Skin epidermis (tissue), 12 donors: ENCODE measurements around the gene B3GLCT.

Experiments used
- H3K27ac ChIP-seq, 21 experiments: fragments of 200-600 bp; sonication (generic) in 11 of 21; one replicate each; pipeline ENCODE4 v1.5.0; 2020; ENCODE audit warnings: mild to moderate bottlenecking in 3 of 21, inconsistent platforms in 2 of 21, moderate library complexity in 2 of 21
- H3K4me3 ChIP-seq, 7 experiments: fragments of 200-600 bp; sonication (generic) in 2 of 7; one replicate each; pipeline ENCODE4 v1.5.0; 2020; ENCODE audit warnings: inconsistent platforms in 2 of 7, mild to moderate bottlenecking in 2 of 7, moderate library complexity in 1 of 7

B3GLCT gene

DNA sequence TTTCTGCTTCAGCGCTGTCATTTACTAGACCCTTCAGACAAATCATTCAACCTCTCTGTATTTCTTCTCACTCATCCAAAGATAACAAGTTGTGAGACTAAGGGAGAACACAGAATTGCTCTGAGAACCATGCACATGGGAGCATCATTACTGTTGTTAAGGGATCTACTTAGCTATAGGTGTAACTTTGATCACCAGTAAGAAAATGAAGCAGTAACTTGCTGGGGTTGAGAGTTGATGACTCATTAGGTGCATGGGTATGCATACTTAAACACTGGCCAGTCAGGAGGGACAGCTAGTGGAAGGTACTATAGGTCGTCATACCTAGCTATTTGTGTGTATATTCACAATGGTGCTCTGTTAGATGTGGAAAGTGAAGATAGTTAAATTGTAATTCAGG lies 61.5 kb downstream of the B3GLCT start:
- Histone ChIP-seq H3K27ac (no peak overlapping the region), H3K4me3 (no peak overlapping the region)

GRCh38 chr13:31263346-31263745 lies 63.6 kb downstream of the B3GLCT start:
- Histone ChIP-seq H3K4me3 (no peak overlapping the region), H3K27ac (no peak overlapping the region)

- no peak overlapping the region for H3K4me3 ChIP-seq
- H3K27ac ChIP-seq = no peak overlapping the region
Measured at GRCh38 chr13:31264151-31264550, 64.4 kb downstream of the B3GLCT start.

DNA sequence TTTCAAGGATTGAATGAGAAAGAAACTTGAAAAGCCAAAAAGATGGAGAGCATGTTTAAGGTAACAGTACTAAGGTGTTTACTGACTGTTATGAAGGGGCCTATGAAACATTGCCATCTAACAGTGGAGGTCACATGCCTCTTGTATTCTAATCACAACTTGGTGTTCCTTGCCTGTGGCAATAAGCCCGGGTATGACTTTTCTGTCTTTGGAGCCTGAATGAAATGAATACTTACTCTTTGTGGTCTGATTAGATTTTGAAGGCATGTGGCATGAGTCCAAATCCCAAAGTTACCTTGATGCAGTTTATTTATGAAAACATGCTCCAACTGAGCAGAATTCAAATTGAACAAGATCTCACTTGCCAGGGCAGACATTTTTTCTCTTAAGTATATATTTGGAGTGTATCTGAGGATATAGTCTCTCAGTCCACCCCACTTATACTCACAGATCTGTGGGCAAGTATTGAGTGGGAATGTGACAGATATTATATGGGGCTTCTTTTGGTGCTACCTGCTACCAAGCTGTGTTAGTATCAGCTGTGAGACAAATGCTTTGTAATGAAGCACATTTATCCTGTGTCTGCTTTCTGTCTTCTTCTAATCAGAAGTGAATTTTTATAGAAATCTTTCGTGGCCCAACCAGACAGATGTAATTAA lies 67.5 kb downstream of the B3GLCT start:
- Histone ChIP-seq H3K4me3 (no peak overlapping the region), H3K27ac (no peak overlapping the region)

- H3K4me3 ChIP-seq = no peak overlapping the region
- no peak overlapping the region for H3K27ac ChIP-seq
Measured at GRCh38 chr13:31274390-31274789, 74.6 kb downstream of the B3GLCT start.

DNA sequence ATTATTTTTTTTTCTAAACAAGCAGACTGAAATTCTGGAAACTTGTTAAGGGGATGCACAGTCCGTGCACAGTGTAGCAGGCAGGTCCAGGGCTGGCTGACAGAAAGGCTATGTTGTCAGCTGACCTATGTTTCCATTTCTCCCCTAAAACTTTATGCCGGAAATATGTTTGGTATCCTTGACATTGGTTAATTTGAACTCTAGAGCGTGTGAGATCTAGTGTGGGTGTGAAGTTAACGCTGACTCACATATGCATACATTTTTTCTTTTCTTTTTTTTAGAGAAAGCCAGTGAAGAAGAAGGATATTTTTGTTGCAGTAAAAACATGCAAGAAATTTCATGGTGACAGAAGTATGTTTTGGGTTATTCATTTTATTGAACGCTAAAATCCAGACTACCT lies 76.6 kb downstream of the B3GLCT start:
- no peak overlapping the region for H3K4me3 ChIP-seq
- H3K27ac ChIP-seq = no peak overlapping the region

DNA sequence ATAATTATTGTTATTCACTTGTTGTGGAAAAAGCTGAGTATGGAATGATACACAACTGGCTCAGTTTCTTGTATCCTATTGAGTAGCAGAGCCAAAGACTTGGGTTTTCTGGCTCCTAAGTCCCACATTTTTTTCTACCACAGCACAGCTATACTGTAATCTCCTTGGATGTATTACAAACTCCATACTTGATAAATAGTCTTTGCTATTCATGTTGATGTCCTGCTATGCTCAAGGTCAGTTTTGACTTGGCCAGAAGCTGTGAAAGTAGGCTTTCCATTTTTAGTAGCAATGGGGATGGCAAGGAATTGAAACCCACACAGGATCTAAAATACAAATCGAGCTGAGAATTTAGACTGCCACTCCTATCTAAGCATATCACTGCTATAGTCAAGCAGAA lies 79.1 kb downstream of the B3GLCT start:
- Histone ChIP-seq H3K4me3 (no peak overlapping the region), H3K27ac (no peak overlapping the region)

GRCh38 chr13:31282741-31283455 lies 83.1 kb downstream of the B3GLCT start:
- no peak overlapping the region for H3K27ac ChIP-seq
- no peak overlapping the region for H3K4me3 ChIP-seq

GRCh38 chr13:31286930-31287329 lies 87.2 kb downstream of the B3GLCT start:
- no peak overlapping the region for H3K4me3 ChIP-seq
- H3K27ac ChIP-seq = no peak overlapping the region

GRCh38 chr13:31301119-31301518 lies 101.3 kb downstream of the B3GLCT start:
- no peak overlapping the region for H3K27ac ChIP-seq
- H3K4me3 ChIP-seq = no peak overlapping the region

DNA sequence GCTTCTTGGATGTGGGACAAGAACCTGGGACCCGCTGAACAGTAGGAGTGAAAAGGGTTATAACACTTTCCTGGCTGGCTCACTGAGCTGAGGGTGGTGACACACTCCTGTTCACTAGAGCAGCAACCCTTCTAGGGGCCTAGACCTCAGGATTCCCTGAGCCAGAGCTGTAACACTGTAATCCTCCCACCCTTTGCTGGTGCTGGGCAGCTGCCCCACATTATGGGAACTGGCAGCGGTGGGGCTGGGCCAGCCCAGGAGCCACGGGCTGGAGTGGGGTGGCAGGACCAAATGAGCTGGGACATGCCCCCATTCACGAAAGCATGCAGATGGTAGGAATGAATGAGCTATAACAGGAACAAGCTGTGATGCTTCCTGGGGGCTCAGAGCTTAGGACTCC lies 110.6 kb downstream of the B3GLCT start:
- H3K27ac ChIP-seq = no peak overlapping the region
- H3K4me3 ChIP-seq = no peak overlapping the region

GRCh38 chr13:31310786-31311185 lies 111.0 kb downstream of the B3GLCT start:
- H3K4me3 ChIP-seq = no peak overlapping the region

DNA sequence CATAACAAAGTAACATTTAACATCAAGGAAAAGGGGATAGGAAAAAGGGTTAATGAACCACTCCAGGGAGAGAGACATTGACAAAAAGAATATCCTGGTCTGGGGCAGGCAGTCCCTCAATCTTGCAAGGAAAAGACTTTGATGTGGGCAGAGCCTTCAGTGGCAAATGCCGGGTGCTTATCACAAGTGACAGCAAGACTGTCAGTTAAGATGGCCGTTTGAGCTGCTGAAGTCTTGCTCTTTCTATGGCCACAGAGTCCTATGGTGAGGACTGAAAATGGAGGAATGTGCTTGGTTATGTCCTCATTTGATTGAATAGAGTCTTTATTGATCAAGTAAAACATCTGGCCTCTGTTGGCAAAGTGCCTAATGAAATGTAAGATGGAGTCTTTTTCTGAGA lies 112.1 kb downstream of the B3GLCT start:
- Histone ChIP-seq H3K27ac (no peak overlapping the region), H3K4me3 (no peak overlapping the region)

More at GRCh38 chr13:31310786-31311185, 111.0 kb downstream of the B3GLCT start:
- H3K27ac ChIP-seq = no peak overlapping the region

GRCh38 chr13:31314961-31315360 lies 115.2 kb downstream of the B3GLCT start:
- H3K4me3 ChIP-seq = no peak overlapping the region
- no peak overlapping the region for H3K27ac ChIP-seq

DNA sequence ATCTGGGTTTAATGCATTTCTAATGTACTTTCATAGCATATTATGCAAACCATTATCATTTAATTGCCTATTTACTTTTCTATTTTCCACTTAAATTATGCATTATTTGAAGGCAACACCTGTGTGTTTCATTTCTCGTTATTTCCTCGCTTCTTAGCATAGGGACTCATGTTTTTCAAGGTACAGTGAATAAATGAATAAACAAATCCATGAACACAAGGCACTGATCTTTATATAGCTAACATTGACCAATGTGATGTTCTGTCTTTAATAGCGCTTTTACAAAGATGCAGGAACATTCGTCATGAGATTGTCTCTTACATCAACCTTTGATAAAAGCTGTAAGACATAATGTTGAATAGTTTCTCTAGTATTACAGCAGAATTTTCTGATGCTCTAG lies 121.2 kb downstream of the B3GLCT start:
- H3K27ac ChIP-seq = no peak overlapping the region
- no peak overlapping the region for H3K4me3 ChIP-seq

- no peak overlapping the region for H3K27ac ChIP-seq
- no peak overlapping the region for H3K4me3 ChIP-seq
Measured at GRCh38 chr13:31321457-31321856, 121.7 kb downstream of the B3GLCT start.

DNA sequence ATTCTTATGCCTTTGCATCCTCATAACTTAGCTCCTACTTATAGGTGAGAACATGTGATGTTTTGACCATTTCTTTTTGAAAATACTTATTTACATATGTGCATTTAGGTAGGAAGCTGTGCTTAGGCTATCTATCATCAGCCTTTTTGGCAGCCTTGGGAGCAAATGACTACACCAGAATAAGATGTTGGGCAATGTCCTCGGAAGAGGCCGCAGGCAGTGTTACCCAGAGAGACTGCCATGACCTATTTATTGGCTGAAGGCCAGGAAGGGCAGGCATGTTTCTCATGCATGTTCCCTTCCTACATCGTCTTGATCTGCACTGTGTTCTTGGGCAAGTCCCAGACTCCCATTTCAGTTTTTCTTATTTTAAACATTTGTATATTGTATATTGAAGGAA lies 122.3 kb downstream of the B3GLCT start:
- no peak overlapping the region for H3K27ac ChIP-seq
- H3K4me3 ChIP-seq = no peak overlapping the region

DNA sequence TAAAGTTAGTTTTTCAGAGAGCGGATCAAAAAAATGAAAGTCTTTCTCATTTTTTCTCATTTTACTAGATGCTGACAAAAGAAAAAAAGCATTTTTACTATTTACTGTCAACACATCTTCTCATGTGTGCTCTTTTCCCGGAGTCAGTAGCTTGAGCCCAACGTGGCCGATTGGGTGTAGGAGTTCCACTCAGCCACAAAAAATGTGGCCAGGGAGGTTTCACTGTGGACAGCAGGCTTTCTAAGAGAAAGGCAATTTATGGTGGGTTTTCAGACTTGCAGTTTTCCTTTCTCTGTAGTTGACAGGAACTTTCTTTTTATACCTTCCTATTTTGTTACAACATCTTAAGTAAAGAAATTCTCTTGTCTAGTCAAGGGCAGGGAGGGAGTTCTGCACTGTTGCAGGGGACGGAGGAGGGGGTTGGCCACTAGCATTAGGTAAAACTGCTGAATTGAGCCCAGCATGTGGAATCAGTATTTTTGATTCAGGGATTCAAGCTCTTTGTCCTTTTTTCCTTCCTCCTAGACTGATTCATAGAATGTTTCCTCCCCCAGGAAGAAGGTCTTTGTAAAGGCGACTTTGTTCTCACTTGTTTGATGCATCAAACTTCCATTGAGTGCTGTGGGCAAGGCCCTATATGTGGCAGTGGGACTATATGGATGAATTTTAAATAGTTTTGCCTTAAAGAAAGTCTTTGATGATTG lies 123.1 kb downstream of the B3GLCT start:
- H3K27ac ChIP-seq = no peak overlapping the region

DNA sequence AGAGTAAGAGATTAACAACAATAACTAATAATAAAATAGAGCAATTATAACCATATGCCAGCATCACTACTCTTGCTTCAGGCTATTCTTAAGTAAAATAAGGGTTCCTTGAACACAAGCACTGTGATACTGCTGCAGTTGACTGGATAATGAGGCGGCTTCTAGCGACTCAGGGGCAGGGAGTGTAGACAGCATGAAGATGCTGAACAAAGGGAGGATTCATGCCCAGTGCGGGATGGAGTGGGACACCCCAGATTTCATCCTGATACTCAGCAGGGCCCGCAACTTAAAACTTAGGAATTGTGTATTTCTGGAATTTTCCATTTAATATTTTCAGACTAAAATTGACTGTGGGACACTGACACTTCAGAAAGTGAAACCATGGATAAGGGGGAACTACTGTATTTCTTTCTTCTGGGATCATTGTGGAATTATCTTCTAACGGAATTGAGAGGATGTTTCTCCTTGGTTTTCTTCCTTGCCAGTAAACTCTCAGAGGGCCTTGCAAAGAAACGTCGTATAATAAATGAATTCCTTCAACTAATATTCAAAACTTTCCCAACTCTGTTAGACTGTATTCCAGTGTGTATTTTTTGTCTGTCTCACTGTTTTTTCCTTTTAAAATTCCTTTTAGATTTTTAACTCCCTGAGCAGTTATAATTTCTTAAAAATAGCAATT lies 127.5 kb downstream of the B3GLCT start:
- no peak overlapping the region for H3K4me3 ChIP-seq
- H3K27ac ChIP-seq = no peak overlapping the region

More for the DNA sequence above, 123.1 kb downstream of the B3GLCT start:
- H3K4me3 ChIP-seq = no peak overlapping the region

GRCh38 chr13:31328549-31329235 lies 128.9 kb downstream of the B3GLCT start:
- H3K4me3 ChIP-seq = no peak overlapping the region

More at GRCh38 chr13:31328549-31329235, 128.9 kb downstream of the B3GLCT start:
- no peak overlapping the region for H3K27ac ChIP-seq
